Lower lobe of right lung (tissue), 2 donors: ENCODE data around the gene TMEM41B. TPM values are rescaled to one million over a fixed set of nuclear protein-coding genes. Genes with fewer than 3 reads are reported as not detected.

Experiments
- ATAC-seq, 2 donors: fragments of 200-7000 bp; cut with Tn5 transposase; one replicate each; pipeline ENCODE4 v1.9.1; 2020 to 2022; ENCODE audit warnings: mild to moderate bottlenecking in 2 of 2, moderate library complexity in 2 of 2
- DNase-seq: peaks from one replicate; pipeline ENCODE4 v3.0.0-alpha.2; 2020
- H3K27ac ChIP-seq: fragments of 200-600 bp; one replicate; pipeline ENCODE4 v1.8.0; 2022
- H3K27me3 ChIP-seq: fragments of 200-600 bp; one replicate; pipeline ENCODE4 v1.8.0; 2022; ENCODE audit warnings: low read depth
- H3K36me3 ChIP-seq: fragments of 200-600 bp; one replicate; pipeline ENCODE4 v1.8.0; 2022; ENCODE audit warnings: mild to moderate bottlenecking
- H3K4me1 ChIP-seq: fragments of 200-600 bp; one replicate; pipeline ENCODE4 v1.8.0; 2022
- H3K4me3 ChIP-seq: fragments of 200-600 bp; one replicate; pipeline ENCODE4 v1.8.0; 2022; ENCODE audit warnings: mild to moderate bottlenecking
- H3K9me3 ChIP-seq: fragments of 200-600 bp; one replicate; pipeline ENCODE4 v1.8.0; 2022
- CTCF ChIP-seq: fragments of 200-600 bp; IDR thresholded peaks from one replicate; pipeline ENCODE4 v1.8.0; 2022; ENCODE audit warnings: antibody characterized with exemption, mild to moderate bottlenecking
- intact Hi-C: fragments of 100-400 bp; cut with DNase I; formaldehyde crosslinking; loops from one replicate; pipeline ENCODE4 v1.11.0; 2022
- total RNA-seq: library from RNA; stranded (reverse); fragmentation: NEBNext Ultra II Directional; extraction: Animal tissue kit (Norgen Biotek cat#: 25700); gene quantifications from one replicate; pipeline ENCODE4 v1.2.1, GENCODE V29; 2021
- donor health status: DM: no; HTN: yes; CAD: no; lungs with severe emphysema.

Gene TMEM41B
- total RNA-seq, 1 donor from 2014 or later: 58.1 TPM

GRCh38 chr11:9285850-9286587 is 28.4 kb downstream of the TMEM41B start:
- Histone ChIP-seq H3K4me3 (no peak overlapping the region), H3K9me3 (no peaks in the 10 kb centered on the region), H3K4me1 (no peaks in the 10 kb centered on the region), H3K27ac (no peak overlapping the region), H3K36me3 (peaks cover 52% of the 10 kb centered on the region), H3K27me3 (no peaks in the 10 kb centered on the region)
- TF ChIP-seq CTCF: no peak
- DNase-seq (no peak), ATAC-seq (no peak)
- intact Hi-C loops: no loop called here

GRCh38 chr11:9280655-9281301 is 33.6 kb downstream of the TMEM41B start:
- intact Hi-C loops: no loop called here
- TF ChIP-seq CTCF: no peak
- ATAC-seq (peak in 1 of 2 donors; percentile 47), DNase-seq (no peak)
- Histone ChIP-seq H3K27me3 (no peaks in the 10 kb centered on the region), H3K27ac (no peak overlapping the region), H3K9me3 (no peaks in the 10 kb centered on the region), H3K4me3 (no peak overlapping the region), H3K4me1 (no peaks in the 10 kb centered on the region), H3K36me3 (peaks cover 44% of the 10 kb centered on the region)

- Histone ChIP-seq H3K27ac (no peak overlapping the region), H3K4me3 (no peak overlapping the region), H3K36me3 (peaks cover 27% of the 10 kb centered on the region), H3K4me1 (peaks cover 8% of the 10 kb centered on the region), H3K9me3 (no peaks in the 10 kb centered on the region), H3K27me3 (no peaks in the 10 kb centered on the region)
- ATAC-seq (no peak), DNase-seq (no peak)
- intact Hi-C loops: no loop called here
- no peak for TF ChIP-seq CTCF
These were observed 37.2 kb downstream of the TMEM41B start for GRCh38 chr11:9277176-9277575.

- H3K27me3 ChIP-seq: no peaks in the 10 kb centered on the region
- H3K9me3 ChIP-seq: no peaks in the 10 kb centered on the region
- no peak overlapping the region for H3K27ac ChIP-seq
- peaks cover 8% of the 10 kb centered on the region for H3K4me1 ChIP-seq
- H3K36me3 ChIP-seq: peaks cover 21% of the 10 kb centered on the region
- ATAC-seq (no peak), DNase-seq (no peak)
- TF ChIP-seq CTCF: no peak
- intact Hi-C loops: no loop called here
- H3K4me3 ChIP-seq: no peak overlapping the region
These were observed 37.8 kb downstream of the TMEM41B start for GRCh38 chr11:9276571-9276970.

- ATAC-seq (no peak), DNase-seq (no peak)
- Histone ChIP-seq H3K4me1 (peaks cover 8% of the 10 kb centered on the region), H3K9me3 (no peaks in the 10 kb centered on the region), H3K27me3 (no peaks in the 10 kb centered on the region), H3K27ac (no peak overlapping the region), H3K36me3 (peaks cover 2% of the 10 kb centered on the region), H3K4me3 (no peak overlapping the region)
- no peak for TF ChIP-seq CTCF
- intact Hi-C loops: no loop called here
These were observed 39.7 kb downstream of the TMEM41B start for GRCh38 chr11:9274499-9275258.
